Measurements from ENCODE around the gene MT1M.

The MT1M gene

GRCh38 chr16:56629531-56629930, 2.9 kb upstream of the MT1M start:
- DNase-seq: no peak

- no peak for DNase-seq
Measured at GRCh38 chr16:56630134-56630533, 2.3 kb upstream of the MT1M start.

- no peak for DNase-seq
Measured at GRCh38 chr16:56631197-56631596, 1.3 kb upstream of the MT1M start.

- no peak for DNase-seq
Measured at GRCh38 chr16:56631832-56632155, 665 bp upstream of the MT1M start.

- DNase-seq: no peak
Measured at GRCh38 chr16:56632848-56633365, 448 bp downstream of the MT1M start.

- no peak for DNase-seq
Measured at GRCh38 chr16:56633535-56633934, 1.1 kb downstream of the MT1M start.

- no peak for DNase-seq
Measured at GRCh38 chr16:56634715-56635440, 2.4 kb downstream of the MT1M start.

GRCh38 chr16:56635441-56635967, 3.0 kb downstream of the MT1M start:
- no peak for DNase-seq

GRCh38 chr16:56636616-56637413, 4.4 kb downstream of the MT1M start:
- DNase-seq: no peak

GRCh38 chr16:56637814-56638750, 5.6 kb downstream of the MT1M start, which contains the start of gene MT1A:
MT1A (plus strand) TSS chr16:56638666; CDS start chr16:56638739, 73 bp downstream.
- DNase-seq: no peak

GRCh38 chr16:56639045-56639444, 6.6 kb downstream of the MT1M start:
- DNase-seq: no peak

- no peak for DNase-seq
Measured at GRCh38 chr16:56640076-56640475, 7.6 kb downstream of the MT1M start.

- DNase-seq: no peak
Measured at GRCh38 chr16:56641166-56641565, 8.7 kb downstream of the MT1M start.

GRCh38 chr16:56643080-56643778, 10.8 kb downstream of the MT1M start:
- DNase-seq: no peak

- no peak for DNase-seq
Measured at GRCh38 chr16:56643833-56644232, 11.4 kb downstream of the MT1M start.

GRCh38 chr16:56645311-56645710, 12.9 kb downstream of the MT1M start:
- DNase-seq: no peak

GRCh38 chr16:56645838-56646237, 13.4 kb downstream of the MT1M start:
- DNase-seq: no peak

GRCh38 chr16:56647641-56648431, 15.4 kb downstream of the MT1M start:
- no peak for DNase-seq

- no peak for DNase-seq
Measured at GRCh38 chr16:56649271-56649670, 16.8 kb downstream of the MT1M start.

GRCh38 chr16:56649820-56650219, 17.4 kb downstream of the MT1M start:
- no peak for DNase-seq

GRCh38 chr16:56651586-56651985, 19.1 kb downstream of the MT1M start, which contains the start of gene MT1B:
MT1B (plus strand) TSS chr16:56651886; CDS start chr16:56651954, 68 bp downstream.
- no peak for DNase-seq

Data from SW 1271 (cell line).